Neural cell (in vitro differentiated cells): ENCODE measurements around the gene BTBD18. TPM values are rescaled to one million over a fixed set of nuclear protein-coding genes. Genes with fewer than 3 reads are reported as not detected.
A peak's percentile ranks its signal among the peaks of the same experiment; 100 is the strongest.

ENCODE experiments used
- H2AFZ ChIP-seq: fragments of 200-600, 300-800 bp; sonication (generic), shearing (Covaris generic); 2 replicates; pipeline ENCODE4 v1.6.0; 2014; ENCODE audit warnings: low read depth, mild to moderate bottlenecking, antibody characterized with exemption, low read length, moderate library complexity
- H3F3A ChIP-seq: fragments of 200-600 bp; shearing (Covaris generic); 2 replicates; pipeline ENCODE4 v1.6.1; 2016; ENCODE audit warnings: mild to moderate bottlenecking, moderate library complexity, mixed read lengths, antibody characterized with exemption, low read length; ENCODE audit not compliant: insufficient read depth, poor library complexity, severe bottlenecking
- H3K27ac ChIP-seq: fragments of 200-600, 300-800 bp; sonication (generic), shearing (Covaris generic); 2 replicates; pipeline ENCODE4 v1.5.1; 2014; ENCODE audit warnings: mild to moderate bottlenecking, low read length, moderate library complexity
- H3K27me3 ChIP-seq: fragments of 300-800, 200-600 bp; sonication (generic), shearing (Covaris generic); 2 replicates; pipeline ENCODE4 v1.6.0; 2014; ENCODE audit warnings: mild to moderate bottlenecking, low read depth, low read length, moderate library complexity; ENCODE audit not compliant: insufficient read depth
- H3K36me3 ChIP-seq: fragments of 300-800, 200-600 bp; sonication (generic), shearing (Covaris generic); 2 replicates; pipeline ENCODE4 v1.5.1; 2014; ENCODE audit warnings: mild to moderate bottlenecking, antibody characterized with exemption, low read length, moderate library complexity; ENCODE audit not compliant: insufficient read depth
- H3K4me2 ChIP-seq: fragments of 300-800, 200-600 bp; sonication (generic), shearing (Covaris generic); 2 replicates; pipeline ENCODE4 v1.6.0; 2014; ENCODE audit warnings: mild to moderate bottlenecking, low read length
- H3K4me3 ChIP-seq: fragments of 300-800, 200-600 bp; sonication (generic), shearing (Covaris generic); 2 replicates; pipeline ENCODE4 v1.5.1; 2014; ENCODE audit warnings: mild to moderate bottlenecking, low read length, moderate library complexity
- H3K79me2 ChIP-seq: fragments of 200-600 bp; shearing (Covaris generic); replicated peaks from 2 replicates; pipeline ENCODE4 v1.6.0; 2014; ENCODE audit warnings: mild to moderate bottlenecking, low read length, moderate library complexity; ENCODE audit not compliant: insufficient read depth
- H3K9ac ChIP-seq: fragments of 300-800, 200-600 bp; sonication (generic), shearing (Covaris generic); 2 replicates; pipeline ENCODE4 v1.6.1; 2016; ENCODE audit warnings: mild to moderate bottlenecking, low read length, mixed read lengths
- H3K9me2 ChIP-seq: fragments of 200-600 bp; shearing (Covaris generic); 2 replicates; pipeline ENCODE4 v1.6.1; 2016; ENCODE audit warnings: mild to moderate bottlenecking, low read length, mixed read lengths; ENCODE audit not compliant: insufficient read depth
- H3K9me3 ChIP-seq: fragments of 200-600, 300-800 bp; sonication (generic), shearing (Covaris generic); 2 replicates; pipeline ENCODE4 v1.6.1; 2016; ENCODE audit warnings: mild to moderate bottlenecking, mixed run types, low read length, moderate library complexity, mixed read lengths
- H4K20me1 ChIP-seq: fragments of 200-600 bp; shearing (Covaris generic); 2 replicates; pipeline ENCODE4 v1.6.1; 2016; ENCODE audit warnings: mild to moderate bottlenecking, mixed run types; ENCODE audit not compliant: insufficient read depth
- CTCF ChIP-seq: fragments of 450-650 bp; IDR thresholded peaks from 2 replicates; pipeline ENCODE4 v1.5.1; 2014; ENCODE audit warnings: antibody characterized with exemption, mild to moderate bottlenecking, moderate library complexity; ENCODE audit not compliant: poor library complexity, severe bottlenecking
- EP300 ChIP-seq: fragments of 450-650 bp; conservative IDR thresholded peaks from 2 replicates; pipeline ENCODE4 v1.6.1; 2014; ENCODE audit warnings: antibody characterized with exemption, mild to moderate bottlenecking, moderate library complexity; ENCODE audit not compliant: poor library complexity, severe bottlenecking
- EZH2 ChIP-seq: fragments of 200-600, 300-800 bp; shearing (Covaris generic), sonication (generic); IDR thresholded peaks from 2 replicates; pipeline ENCODE4 v1.6.1; 2014; ENCODE audit warnings: antibody characterized with exemption, low read length, borderline replicate concordance, mild to moderate bottlenecking; ENCODE audit not compliant: insufficient read depth, poor library complexity, severe bottlenecking
- MXI1 ChIP-seq: fragments of 450-650 bp; conservative IDR thresholded peaks from 2 replicates; pipeline ENCODE4 v1.6.1; 2014; ENCODE audit warnings: antibody characterized with exemption, mild to moderate bottlenecking; ENCODE audit not compliant: poor library complexity, severe bottlenecking
- POLR2AphosphoS5 ChIP-seq: IDR thresholded peaks from 2 replicates; pipeline ENCODE4 v1.6.1; 2012
- RAD21 ChIP-seq: fragments of 450-650 bp; conservative IDR thresholded peaks from 2 replicates; pipeline ENCODE4 v1.6.1; 2014; ENCODE audit warnings: antibody characterized with exemption, mild to moderate bottlenecking, moderate library complexity
- REST ChIP-seq: IDR thresholded peaks from 2 replicates; pipeline ENCODE4 v1.6.1; 2012; ENCODE audit warnings: borderline replicate concordance
- SMC3 ChIP-seq: fragments of 450-650 bp; conservative IDR thresholded peaks from 2 replicates; pipeline ENCODE4 v1.6.1; 2014; ENCODE audit warnings: antibody characterized with exemption, mild to moderate bottlenecking, moderate library complexity; ENCODE audit not compliant: poor library complexity
- TAF1 ChIP-seq: IDR thresholded peaks from 2 replicates; pipeline ENCODE4 v1.6.1; 2012; ENCODE audit warnings: low read depth
- polyA plus RNA-seq: library from polyadenylated mRNA; depleted of rRNA; stranded (reverse); fragments of >200 nt; gene quantifications from 2 replicates; pipeline ENCODE4 v1.2.3, GENCODE V29; 2014

BTBD18 gene
- polyA plus RNA-seq, 1 donor from 2014 or later: not detected

GRCh38 chr11:57761301-57762234 lies 9.9 kb upstream of the BTBD18 start, which contains the start of gene CTNND1:
Gene CTNND1, plus strand, starts transcription at chr11:57761802. Its CDS starts 29,677 bp downstream, at chr11:57791479.
- Histone ChIP-seq H3K4me2 (peak within 1 kb of the TSS; percentile 92), H3K4me3 (peak within 1 kb of the TSS; percentile 68), H3K79me2 (peaks cover 50% of the 10 kb centered on the region), H3K36me3 (no peaks in the 10 kb centered on the region), H3K27ac (peak within 1 kb of the TSS; percentile 93), H3K27me3 (no peaks in the 10 kb centered on the region), H3F3A (peaks cover 6% of the 10 kb centered on the region), H2AFZ (peak within 1 kb of the TSS; percentile 34), H3K9me3 (no peaks in the 10 kb centered on the region), H3K9me2 (no peaks in the 10 kb centered on the region), H3K9ac (peak within 1 kb of the TSS; percentile 87), H4K20me1 (peaks cover 7% of the 10 kb centered on the region)
- TF ChIP-seq REST (peak; percentile 93), EP300 (peak; percentile 64), TAF1 (peak; percentile 91), CTCF (no peak), SMC3 (no peak), EZH2 (no peak), POLR2AphosphoS5 (peak; percentile 94), RAD21 (no peak), MXI1 (peak; percentile 18)

GRCh38 chr11:57758174-57758573 lies 6.6 kb upstream of the BTBD18 start:
- TF ChIP-seq EZH2: no peak
- TF ChIP-seq SMC3: no peak
- TF ChIP-seq POLR2AphosphoS5: no peak
- Histone ChIP-seq H3K4me3 (no peak overlapping the region), H3F3A (no peaks in the 10 kb centered on the region), H3K27me3 (no peaks in the 10 kb centered on the region), H3K9me2 (no peaks in the 10 kb centered on the region), H4K20me1 (no peaks in the 10 kb centered on the region), H3K36me3 (no peaks in the 10 kb centered on the region), H3K79me2 (peaks cover 16% of the 10 kb centered on the region), H2AFZ (no peak overlapping the region), H3K9ac (no peak overlapping the region), H3K27ac (no peak overlapping the region), H3K4me2 (no peak overlapping the region), H3K9me3 (no peaks in the 10 kb centered on the region)
